Measurements from ENCODE around the gene RPL19.

The RPL19 gene

GRCh38 chr17:39204245-39204644 lies 4.2 kb downstream of the RPL19 start:
- H3K4me3 ChIP-seq (ENCODE audit: low read depth, low read length), result no peak overlapping the region
- DNase-seq (ENCODE audit: low read depth), result no peak
- no peak for TF ChIP-seq CTCF (IDR thresholded peaks at IDR 0.05; ENCODE audit: low read depth, low read length, missing control alignments)
- in situ Hi-C loops (cut with HindIII; ENCODE audit: low sequenced_read_pairs), result no loop called here

- H3K4me3 ChIP-seq (ENCODE audit: low read depth, low read length), result no peak overlapping the region
- DNase-seq (ENCODE audit: low read depth), result no peak
- in situ Hi-C loops (cut with HindIII; ENCODE audit: low sequenced_read_pairs), result no loop called here
- TF ChIP-seq CTCF (IDR thresholded peaks at IDR 0.05; ENCODE audit: low read depth, low read length, missing control alignments), result no peak
These were observed 5.0 kb downstream of the RPL19 start for GRCh38 chr17:39205112-39205526.

- no peak for TF ChIP-seq CTCF (IDR thresholded peaks at IDR 0.05; ENCODE audit: low read depth, low read length, missing control alignments)
- no peak for DNase-seq (ENCODE audit: low read depth)
- in situ Hi-C loops (cut with HindIII; ENCODE audit: low sequenced_read_pairs), result no loop called here
- H3K4me3 ChIP-seq (ENCODE audit: low read depth, low read length), result no peak overlapping the region
These were observed 8.1 kb downstream of the RPL19 start for GRCh38 chr17:39208136-39208535.

DNA sequence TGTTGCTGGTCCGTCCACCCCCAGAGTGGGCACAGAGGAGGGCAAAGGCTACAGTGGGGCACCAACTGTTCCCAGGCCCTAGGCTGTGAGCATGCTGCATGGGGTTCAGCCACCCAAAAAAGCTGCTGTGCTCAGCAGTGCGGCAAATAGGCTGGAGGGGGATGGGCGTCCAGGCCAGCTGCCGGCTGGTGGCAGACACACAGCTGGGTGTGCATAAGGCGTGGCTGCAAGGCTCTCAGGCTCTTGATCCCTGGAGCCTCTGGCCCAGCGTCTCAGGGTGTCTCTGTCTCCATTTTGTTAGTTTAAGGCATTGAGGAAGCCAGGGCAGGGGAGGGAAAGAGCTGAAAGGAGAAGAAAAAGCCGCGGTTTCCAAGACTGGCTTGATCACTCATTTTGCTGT lies 8.8 kb downstream of the RPL19 start:
- no peak for TF ChIP-seq CTCF (IDR thresholded peaks at IDR 0.05; ENCODE audit: low read depth, low read length, missing control alignments)
- in situ Hi-C loops (cut with HindIII; ENCODE audit: low sequenced_read_pairs), result no loop called here
- no peak overlapping the region for H3K4me3 ChIP-seq (ENCODE audit: low read depth, low read length)
- DNase-seq (ENCODE audit: low read depth), result no peak

DNA sequence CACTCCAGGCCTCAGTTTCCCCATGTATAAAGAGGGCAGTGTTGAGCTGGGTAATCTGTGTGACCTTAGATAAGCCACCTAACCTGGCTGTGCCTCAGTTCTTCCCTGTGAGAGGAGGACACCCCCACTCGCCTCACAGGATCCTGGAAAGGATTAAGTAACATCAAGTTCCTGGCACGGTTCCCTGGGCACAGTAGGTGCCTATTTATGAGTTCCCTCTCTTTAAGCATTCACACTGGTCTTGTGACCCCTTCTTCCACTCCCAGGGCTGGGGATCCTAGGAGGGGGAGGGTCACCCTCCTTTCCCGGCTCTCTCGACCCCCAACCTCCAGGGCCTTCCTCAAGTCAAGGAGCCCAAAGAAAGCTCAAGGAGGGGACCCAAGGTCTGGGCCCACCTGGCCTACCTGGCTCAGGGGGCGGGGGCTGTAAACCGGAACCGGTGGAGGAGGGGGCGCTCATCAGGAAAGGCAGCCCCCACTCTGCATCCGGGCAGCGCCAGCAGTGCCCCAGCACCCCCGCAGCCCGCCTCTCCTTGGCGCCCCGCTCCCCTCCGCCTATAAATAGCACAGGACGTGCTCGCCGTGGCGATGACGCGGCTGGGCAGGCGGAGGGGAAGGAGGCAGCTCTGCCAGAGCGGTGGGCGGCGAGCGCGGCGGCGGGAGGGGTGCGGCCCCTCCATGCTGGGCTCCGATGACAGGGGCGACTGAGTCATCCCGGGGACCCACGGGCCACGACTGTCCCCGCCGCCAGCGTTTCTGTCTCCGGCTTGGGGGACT lies 9.4 kb downstream of the RPL19 start:
- H3K4me3 ChIP-seq (ENCODE audit: low read depth, low read length), result peak overlapping the region; percentile 31
- TF ChIP-seq CTCF (IDR thresholded peaks at IDR 0.05; ENCODE audit: low read depth, low read length, missing control alignments), result no peak
- no peak for DNase-seq (ENCODE audit: low read depth)
- in situ Hi-C loops (cut with HindIII; ENCODE audit: low sequenced_read_pairs), result no loop called here

GRCh38 chr17:39210093-39210434 lies 10.0 kb downstream of the RPL19 start:
- no peak for DNase-seq (ENCODE audit: low read depth)
- in situ Hi-C loops (cut with HindIII; ENCODE audit: low sequenced_read_pairs), result no loop called here
- no peak for TF ChIP-seq CTCF (IDR thresholded peaks at IDR 0.05; ENCODE audit: low read depth, low read length, missing control alignments)
- H3K4me3 ChIP-seq (ENCODE audit: low read depth, low read length), result peak overlapping the region; percentile 31

All from astrocyte of the cerebellum (primary cell).